ENCODE data around the gene SNX11. TPM values are rescaled to one million over a fixed set of nuclear protein-coding genes. Genes with fewer than 3 reads are reported as not detected.

The SNX11 gene
- total and polyA plus RNA-seq, 4 donors = 11.4 to 31.0 (median 19.1) TPM

- ATAC-seq (ENCODE audit: insufficient read depth, low FRiP score) (no peak), DNase-seq (no peak)
- peaks cover 0 to 49% (median 35%) of the 10 kb centered on the region in 3 donors for H3K27me3 ChIP-seq (ENCODE audit: control insufficient read depth in 3 of 3, insufficient read depth in 3 of 3, low read length in 2 of 3)
- H3K4me3 ChIP-seq = no peak overlapping the region
- H3K9ac ChIP-seq (ENCODE audit: insufficient read depth in 1 of 2, low read length in 2 of 2) = no peak overlapping the region
- H3K9me3 ChIP-seq (ENCODE audit: control insufficient read depth in 4 of 4, insufficient read depth in 3 of 4, low read length in 3 of 4) = no peaks in the 10 kb centered on the region
- H3K27ac ChIP-seq (ENCODE audit: low read depth in 1 of 2, low read length in 1 of 2) = no peak overlapping the region
- 96 to 99% methylated on average over 3 of the region's 3 CpGs for WGBS, 2 donors
- peaks cover 0 to 1% (median 0%) of the 10 kb centered on the region in 5 donors for H3K4me1 ChIP-seq (ENCODE audit: control insufficient read depth in 5 of 5, insufficient read depth in 5 of 5, low read length in 5 of 5)
- H3K36me3 ChIP-seq (ENCODE audit: control insufficient read depth in 4 of 4, insufficient read depth in 4 of 4, low read length in 4 of 4) = no peaks in the 10 kb centered on the region
- TF ChIP-seq CTCF (IDR thresholded peaks at IDR 0.05; ENCODE audit: control extremely low read depth, extremely low read depth) = no peak
These were observed 37.6 kb downstream of the SNX11 start for GRCh38 chr17:48144976-48145798.

DNA sequence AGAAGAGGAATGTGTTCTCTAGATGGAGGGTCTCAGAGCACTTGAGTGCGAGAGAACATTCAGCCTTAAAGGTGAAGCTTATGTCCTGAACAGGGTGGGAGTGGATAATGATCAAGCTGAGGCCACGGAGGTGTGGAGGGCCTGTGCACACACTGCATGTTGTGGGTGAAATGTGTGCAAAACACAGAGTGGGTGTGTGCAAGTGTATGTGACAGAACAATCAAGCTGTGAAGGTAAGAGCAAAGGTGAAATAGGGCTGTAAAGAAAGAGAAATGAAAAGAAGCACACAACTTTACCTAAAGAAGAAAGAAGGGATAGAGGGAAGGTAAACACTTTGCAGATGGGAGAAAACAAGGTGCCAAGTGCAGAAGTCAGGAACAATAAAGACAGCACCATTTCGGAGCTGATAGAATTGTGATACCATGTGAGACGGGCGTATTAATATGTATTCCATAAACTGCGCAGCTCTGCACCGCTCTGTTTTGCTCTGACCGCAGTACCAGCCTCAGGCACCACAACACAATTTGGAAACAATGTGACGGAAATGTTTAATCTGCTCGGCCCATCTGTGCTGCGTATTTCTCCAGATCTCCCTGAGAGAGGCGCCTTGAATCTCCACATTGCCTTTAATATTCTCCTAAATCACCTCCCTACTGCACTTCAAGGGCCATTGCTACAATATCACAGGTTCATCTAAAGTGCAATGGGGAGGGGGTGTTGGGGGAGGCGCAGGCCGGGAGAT, 40.6 kb downstream of the SNX11 start:
- Histone ChIP-seq H3K4me3 (no peak overlapping the region), H3K27ac (ENCODE audit: low read depth in 1 of 2, low read length in 1 of 2) (no peak overlapping the region), H3K9me3 (ENCODE audit: control insufficient read depth in 4 of 4, insufficient read depth in 3 of 4, low read length in 3 of 4) (no peaks in the 10 kb centered on the region), H3K36me3 (ENCODE audit: control insufficient read depth in 4 of 4, insufficient read depth in 4 of 4, low read length in 4 of 4) (no peaks in the 10 kb centered on the region), H3K27me3 (ENCODE audit: control insufficient read depth in 3 of 3, insufficient read depth in 3 of 3, low read length in 2 of 3) (peaks cover 0 to 79% (median 56%) of the 10 kb centered on the region in 3 donors), H3K9ac (ENCODE audit: insufficient read depth in 1 of 2, low read length in 2 of 2) (no peak overlapping the region), H3K4me1 (ENCODE audit: control insufficient read depth in 5 of 5, insufficient read depth in 5 of 5, low read length in 5 of 5) (no peaks in the 10 kb centered on the region)
- 68 to 73% methylated on average over 14 of the region's 14 CpGs for WGBS, 2 donors
- no peak for TF ChIP-seq CTCF (IDR thresholded peaks at IDR 0.05; ENCODE audit: control extremely low read depth, extremely low read depth)
- ATAC-seq (ENCODE audit: insufficient read depth, low FRiP score) (no peak), DNase-seq (no peak)

DNA sequence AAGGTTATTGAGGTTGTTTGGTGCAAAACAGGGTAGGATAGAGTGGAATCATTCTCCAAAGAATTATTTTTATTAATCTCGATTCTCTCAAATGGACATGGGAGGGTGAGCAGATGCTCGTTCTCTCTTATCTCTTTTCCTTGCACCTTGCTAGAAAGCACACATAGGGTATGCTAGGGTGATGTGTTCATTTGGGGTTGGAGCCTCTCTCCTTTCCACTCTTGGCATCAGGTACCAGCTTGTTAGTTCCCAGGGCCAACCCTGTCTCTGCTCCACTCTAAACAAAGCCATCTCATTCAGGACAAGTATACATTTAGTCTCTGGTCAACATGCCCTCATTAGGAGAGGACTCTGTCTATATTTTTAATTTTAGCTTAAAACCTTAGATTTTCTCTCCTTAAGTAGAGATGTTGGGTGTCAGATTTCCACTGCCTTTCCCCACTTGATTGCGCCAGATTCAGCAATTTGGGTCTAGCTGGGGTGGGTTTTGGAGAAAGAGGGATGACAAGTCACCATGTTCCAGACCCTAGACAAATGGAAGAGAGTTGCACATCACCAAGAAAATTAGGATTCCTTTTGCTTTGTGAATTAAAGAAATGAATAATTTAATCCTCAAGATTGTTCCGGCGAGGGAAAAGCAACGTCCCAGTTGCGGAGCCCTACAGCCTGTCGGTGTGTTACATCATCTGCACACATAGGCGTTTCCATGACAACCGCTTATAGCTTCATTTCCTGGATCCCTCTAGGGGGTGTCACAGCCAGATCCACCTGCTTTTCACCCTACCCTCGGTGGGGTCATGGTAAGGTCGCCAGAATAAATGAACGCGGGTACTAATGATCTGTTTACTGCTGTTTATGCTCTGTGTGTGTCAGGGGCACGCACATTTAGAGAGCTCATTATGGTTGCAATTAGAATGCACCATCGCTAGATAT, 41.6 kb downstream of the SNX11 start:
- H3K4me3 ChIP-seq = no peak overlapping the region
- TF ChIP-seq CTCF (IDR thresholded peaks at IDR 0.05; ENCODE audit: control extremely low read depth, extremely low read depth) = no peak
- no peaks in the 10 kb centered on the region for H3K36me3 ChIP-seq (ENCODE audit: control insufficient read depth in 4 of 4, insufficient read depth in 4 of 4, low read length in 4 of 4)
- H3K9ac ChIP-seq (ENCODE audit: insufficient read depth in 1 of 2, low read length in 2 of 2) = no peak overlapping the region
- ATAC-seq (ENCODE audit: insufficient read depth, low FRiP score) (no peak), DNase-seq (peak in 2 of 3 donors; percentile 25 to 55)
- no peaks in the 10 kb centered on the region for H3K4me1 ChIP-seq (ENCODE audit: control insufficient read depth in 5 of 5, insufficient read depth in 5 of 5, low read length in 5 of 5)
- peaks cover 0 to 79% (median 49%) of the 10 kb centered on the region in 3 donors for H3K27me3 ChIP-seq (ENCODE audit: control insufficient read depth in 3 of 3, insufficient read depth in 3 of 3, low read length in 2 of 3)
- WGBS, 2 donors = 53 to 65% methylated on average over 16 of the region's 16 CpGs
- no peaks in the 10 kb centered on the region for H3K9me3 ChIP-seq (ENCODE audit: control insufficient read depth in 4 of 4, insufficient read depth in 3 of 4, low read length in 3 of 4)
- H3K27ac ChIP-seq (ENCODE audit: low read depth in 1 of 2, low read length in 1 of 2) = no peak overlapping the region
